ENCODE data around the gene WNT9B. TPM values are rescaled to one million over a fixed set of nuclear protein-coding genes. Genes with fewer than 3 reads are reported as not detected.

The WNT9B gene
- total and polyA plus RNA-seq, 2 of the 13 experiments (the other 11 are each of a cell fraction or from before 2014, with no cell fraction given) = not detected

- TF ChIP-seq, protein P1, sequence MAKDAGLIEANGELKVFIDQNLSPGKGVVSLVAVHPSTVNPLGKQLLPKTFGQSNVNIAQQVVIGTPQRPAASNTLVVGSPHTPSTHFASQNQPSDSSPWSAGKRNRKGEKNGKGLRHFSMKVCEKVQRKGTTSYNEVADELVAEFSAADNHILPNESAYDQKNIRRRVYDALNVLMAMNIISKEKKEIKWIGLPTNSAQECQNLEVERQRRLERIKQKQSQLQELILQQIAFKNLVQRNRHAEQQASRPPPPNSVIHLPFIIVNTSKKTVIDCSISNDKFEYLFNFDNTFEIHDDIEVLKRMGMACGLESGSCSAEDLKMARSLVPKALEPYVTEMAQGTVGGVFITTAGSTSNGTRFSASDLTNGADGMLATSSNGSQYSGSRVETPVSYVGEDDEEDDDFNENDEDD (CRISPR knock-in tag; IDR thresholded peaks at IDR 0.05; ENCODE audit: borderline replicate concordance) = no peak
- TF ChIP-seq ZFP37 (CRISPR knock-in tag; IDR thresholded peaks at IDR 0.05; ENCODE audit: borderline replicate concordance) (no peak), ZNF629 (CRISPR knock-in tag; conservative IDR thresholded peaks at IDR 0.05) (no peak), THAP8 (CRISPR knock-in tag; IDR thresholded peaks at IDR 0.05; ENCODE audit: borderline replicate concordance) (no peak), GATAD1 (CRISPR knock-in tag; IDR thresholded peaks at IDR 0.05) (no peak), PCBP1 (IDR thresholded peaks at IDR 0.05; ENCODE audit: borderline replicate concordance, low read depth, low read length) (no peak), ZNF792 (CRISPR knock-in tag; IDR thresholded peaks at IDR 0.05) (no peak), ZBTB38 (CRISPR knock-in tag; IDR thresholded peaks at IDR 0.05) (no peak; the same call in 1 of the 2 replicates), POLR2AphosphoS5 (IDR thresholded peaks at IDR 0.05; ENCODE audit: low read depth, low read length) (no peak), SMAD1 (CRISPR knock-in tag; IDR thresholded peaks at IDR 0.05; ENCODE audit: borderline replicate concordance, low read depth) (no peak), ZNF329 (CRISPR knock-in tag; IDR thresholded peaks at IDR 0.05; ENCODE audit: low read depth) (no peak), ZNF333 (CRISPR knock-in tag; IDR thresholded peaks at IDR 0.05; ENCODE audit: borderline replicate concordance) (0 out of 2 replicates have a peak, but pooled peaks have one; percentile 52), ZNF619 (CRISPR knock-in tag; IDR thresholded peaks at IDR 0.05) (no peak), ZNF512B (CRISPR knock-in tag; IDR thresholded peaks at IDR 0.05; ENCODE audit: borderline replicate concordance) (0 out of 2 replicates have a peak, but pooled peaks have one; percentile 19), KLF12 (CRISPR knock-in tag; IDR thresholded peaks at IDR 0.05; ENCODE audit: borderline replicate concordance) (no peak)
- TF ChIP-seq, protein P2, sequence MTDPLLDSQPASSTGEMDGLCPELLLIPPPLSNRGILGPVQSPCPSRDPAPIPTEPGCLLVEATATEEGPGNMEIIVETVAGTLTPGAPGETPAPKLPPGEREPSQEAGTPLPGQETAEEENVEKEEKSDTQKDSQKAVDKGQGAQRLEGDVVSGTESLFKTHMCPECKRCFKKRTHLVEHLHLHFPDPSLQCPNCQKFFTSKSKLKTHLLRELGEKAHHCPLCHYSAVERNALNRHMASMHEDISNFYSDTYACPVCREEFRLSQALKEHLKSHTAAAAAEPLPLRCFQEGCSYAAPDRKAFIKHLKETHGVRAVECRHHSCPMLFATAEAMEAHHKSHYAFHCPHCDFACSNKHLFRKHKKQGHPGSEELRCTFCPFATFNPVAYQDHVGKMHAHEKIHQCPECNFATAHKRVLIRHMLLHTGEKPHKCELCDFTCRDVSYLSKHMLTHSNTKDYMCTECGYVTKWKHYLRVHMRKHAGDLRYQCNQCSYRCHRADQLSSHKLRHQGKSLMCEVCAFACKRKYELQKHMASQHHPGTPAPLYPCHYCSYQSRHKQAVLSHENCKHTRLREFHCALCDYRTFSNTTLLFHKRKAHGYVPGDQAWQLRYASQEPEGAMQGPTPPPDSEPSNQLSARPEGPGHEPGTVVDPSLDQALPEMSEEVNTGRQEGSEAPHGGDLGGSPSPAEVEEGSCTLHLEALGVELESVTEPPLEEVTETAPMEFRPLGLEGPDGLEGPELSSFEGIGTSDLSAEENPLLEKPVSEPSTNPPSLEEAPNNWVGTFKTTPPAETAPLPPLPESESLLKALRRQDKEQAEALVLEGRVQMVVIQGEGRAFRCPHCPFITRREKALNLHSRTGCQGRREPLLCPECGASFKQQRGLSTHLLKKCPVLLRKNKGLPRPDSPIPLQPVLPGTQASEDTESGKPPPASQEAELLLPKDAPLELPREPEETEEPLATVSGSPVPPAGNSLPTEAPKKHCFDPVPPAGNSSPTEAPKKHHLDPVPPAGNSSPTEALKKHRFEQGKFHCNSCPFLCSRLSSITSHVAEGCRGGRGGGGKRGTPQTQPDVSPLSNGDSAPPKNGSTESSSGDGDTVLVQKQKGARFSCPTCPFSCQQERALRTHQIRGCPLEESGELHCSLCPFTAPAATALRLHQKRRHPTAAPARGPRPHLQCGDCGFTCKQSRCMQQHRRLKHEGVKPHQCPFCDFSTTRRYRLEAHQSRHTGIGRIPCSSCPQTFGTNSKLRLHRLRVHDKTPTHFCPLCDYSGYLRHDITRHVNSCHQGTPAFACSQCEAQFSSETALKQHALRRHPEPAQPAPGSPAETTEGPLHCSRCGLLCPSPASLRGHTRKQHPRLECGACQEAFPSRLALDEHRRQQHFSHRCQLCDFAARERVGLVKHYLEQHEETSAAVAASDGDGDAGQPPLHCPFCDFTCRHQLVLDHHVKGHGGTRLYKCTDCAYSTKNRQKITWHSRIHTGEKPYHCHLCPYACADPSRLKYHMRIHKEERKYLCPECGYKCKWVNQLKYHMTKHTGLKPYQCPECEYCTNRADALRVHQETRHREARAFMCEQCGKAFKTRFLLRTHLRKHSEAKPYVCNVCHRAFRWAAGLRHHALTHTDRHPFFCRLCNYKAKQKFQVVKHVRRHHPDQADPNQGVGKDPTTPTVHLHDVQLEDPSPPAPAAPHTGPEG (CRISPR knock-in tag; IDR thresholded peaks at IDR 0.05) = no peak
Observed at GRCh38 chr17:46818929-46819859, 32.2 kb upstream of the WNT9B start (continued).
